Measurements from ENCODE around the gene ATF4.

Gene ATF4

DNA sequence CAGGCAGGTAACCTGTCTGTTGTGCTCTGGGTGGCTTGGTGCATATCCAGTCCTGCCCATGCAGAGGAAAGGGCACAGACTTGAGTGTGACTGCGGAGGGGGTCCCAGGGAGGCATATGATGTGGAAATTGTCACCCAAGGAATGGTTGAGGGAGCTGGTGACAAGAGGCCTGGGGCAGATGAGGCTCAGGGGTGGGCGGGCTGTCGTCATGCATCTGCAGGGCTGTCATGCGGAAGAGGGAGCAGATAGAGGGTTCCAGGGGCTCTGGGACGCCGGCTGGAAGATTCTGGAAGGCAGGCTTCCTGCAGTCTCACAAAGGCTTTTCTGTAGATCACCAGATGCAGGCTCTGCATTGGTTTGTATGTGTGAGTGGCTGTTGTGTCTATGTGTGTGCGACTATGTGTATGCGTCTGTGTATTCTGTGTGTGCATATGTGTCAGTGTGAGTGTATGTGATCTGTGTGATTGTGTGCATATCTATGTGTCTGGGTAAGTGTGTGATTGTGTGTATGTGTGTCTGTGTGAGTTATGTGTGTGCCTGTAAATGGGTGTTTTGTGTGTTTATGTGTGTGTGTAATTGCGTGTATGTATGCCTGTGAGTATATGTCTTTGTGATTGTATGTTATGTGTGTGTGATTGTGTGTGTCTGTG lies 42.6 kb downstream of the ATF4 start:
- no peak for DNase-seq

DNA sequence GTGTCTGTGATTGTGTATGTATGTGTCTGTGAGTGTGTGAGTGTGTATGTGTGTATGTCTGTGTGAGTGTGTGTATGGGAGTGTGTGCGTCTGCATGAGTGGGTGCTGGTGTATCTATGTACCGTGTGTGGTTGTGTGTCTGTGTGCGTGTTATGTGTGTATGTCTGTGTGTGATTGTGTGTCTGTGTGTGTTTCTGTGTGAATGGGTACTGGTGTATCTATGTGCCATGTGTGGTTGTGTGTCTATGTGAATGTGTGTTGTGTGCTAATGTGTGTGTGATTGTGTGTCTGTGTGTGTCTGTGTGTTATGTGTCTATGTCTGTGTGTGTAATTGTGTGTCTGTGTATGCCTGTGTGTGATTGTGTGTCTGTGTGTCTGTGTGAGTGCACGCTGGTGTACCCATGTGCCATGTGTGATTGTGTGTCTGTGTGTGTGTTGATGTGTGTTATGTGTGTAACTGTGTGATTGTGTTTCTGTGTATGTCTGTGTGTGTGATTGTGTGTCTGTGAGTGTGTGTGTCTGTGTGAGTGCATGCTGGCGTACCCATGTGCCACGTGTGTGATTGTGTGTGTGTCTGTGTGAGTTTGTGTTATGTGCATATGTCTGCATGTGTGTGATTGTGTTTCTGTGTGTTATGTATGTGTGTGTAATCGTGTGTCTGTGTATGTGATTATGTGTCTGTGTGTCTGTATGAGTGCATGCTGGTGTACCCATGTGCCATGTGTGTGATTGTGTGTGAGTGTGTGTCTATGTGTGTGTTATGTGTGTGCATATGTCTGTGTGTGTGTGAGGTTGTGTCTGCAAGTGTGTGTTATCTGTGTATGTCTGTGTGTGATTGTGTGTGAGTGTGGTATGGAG lies 43.4 kb downstream of the ATF4 start:
- DNase-seq = no peak

DNA sequence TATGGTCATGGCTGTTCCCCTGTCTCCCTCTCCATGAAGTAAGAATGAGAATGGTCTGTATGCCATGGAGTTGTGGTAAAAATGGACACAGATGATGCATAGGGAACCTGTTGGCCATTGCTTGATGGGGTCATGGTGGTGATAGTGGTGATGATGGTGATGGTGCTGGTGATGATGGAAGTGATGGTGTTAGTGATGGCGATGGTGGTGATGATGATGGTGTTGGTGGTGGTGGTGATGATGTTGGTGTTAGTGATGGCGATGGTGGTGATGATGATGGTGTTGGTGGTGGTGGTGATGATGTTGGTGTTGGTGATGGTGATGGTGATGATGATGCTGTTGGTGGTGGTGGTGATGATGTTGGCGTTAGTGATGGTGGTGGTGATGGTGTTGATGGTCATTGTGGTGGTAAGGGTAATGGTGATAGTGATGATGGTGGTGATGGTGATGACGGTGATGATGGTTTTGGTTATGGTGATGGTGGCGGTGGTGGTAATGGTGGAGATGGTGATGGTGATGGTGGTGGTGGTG lies 45.1 kb downstream of the ATF4 start:
- no peak for DNase-seq

DNA sequence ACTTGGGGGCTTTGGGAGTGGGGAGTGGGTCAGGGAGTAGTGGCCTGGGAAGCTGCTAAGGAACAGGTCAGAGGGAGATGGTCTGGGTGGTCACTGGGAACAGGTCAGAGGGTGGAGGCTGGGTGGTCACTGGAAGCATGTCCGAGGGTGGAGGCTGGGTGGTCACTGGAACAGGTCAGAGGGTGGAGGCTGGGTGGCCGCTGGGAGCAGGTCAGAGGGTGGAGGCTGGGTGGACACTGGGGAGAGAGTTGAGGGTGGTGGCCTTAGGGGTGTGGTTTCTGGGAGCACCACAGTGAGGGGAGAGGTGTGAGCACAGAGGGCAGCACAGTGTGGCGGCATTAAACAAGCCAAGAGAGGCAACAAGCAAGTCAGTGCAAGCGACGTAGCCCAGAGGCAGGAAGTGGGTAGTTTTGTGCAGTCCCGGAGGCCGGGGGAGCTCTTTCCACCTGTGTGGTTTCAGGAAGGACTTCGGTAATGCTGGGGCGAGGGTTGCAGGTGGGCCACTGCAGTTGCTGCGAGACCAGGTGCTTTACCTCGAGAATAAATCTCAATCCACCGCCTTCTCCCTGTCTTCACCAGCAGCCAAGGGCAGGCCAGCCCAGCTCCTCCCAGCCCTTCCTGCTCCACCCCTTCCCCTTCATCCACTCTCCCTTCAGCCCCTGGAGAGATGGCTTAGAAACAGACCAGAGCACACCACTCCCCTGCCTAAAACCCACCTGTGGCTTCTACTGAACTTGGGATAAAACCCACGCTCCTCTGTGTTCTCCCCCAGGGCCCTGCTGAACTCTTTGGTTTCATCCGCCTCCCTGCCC lies 47.0 kb downstream of the ATF4 start:
- no peak for DNase-seq

DNA sequence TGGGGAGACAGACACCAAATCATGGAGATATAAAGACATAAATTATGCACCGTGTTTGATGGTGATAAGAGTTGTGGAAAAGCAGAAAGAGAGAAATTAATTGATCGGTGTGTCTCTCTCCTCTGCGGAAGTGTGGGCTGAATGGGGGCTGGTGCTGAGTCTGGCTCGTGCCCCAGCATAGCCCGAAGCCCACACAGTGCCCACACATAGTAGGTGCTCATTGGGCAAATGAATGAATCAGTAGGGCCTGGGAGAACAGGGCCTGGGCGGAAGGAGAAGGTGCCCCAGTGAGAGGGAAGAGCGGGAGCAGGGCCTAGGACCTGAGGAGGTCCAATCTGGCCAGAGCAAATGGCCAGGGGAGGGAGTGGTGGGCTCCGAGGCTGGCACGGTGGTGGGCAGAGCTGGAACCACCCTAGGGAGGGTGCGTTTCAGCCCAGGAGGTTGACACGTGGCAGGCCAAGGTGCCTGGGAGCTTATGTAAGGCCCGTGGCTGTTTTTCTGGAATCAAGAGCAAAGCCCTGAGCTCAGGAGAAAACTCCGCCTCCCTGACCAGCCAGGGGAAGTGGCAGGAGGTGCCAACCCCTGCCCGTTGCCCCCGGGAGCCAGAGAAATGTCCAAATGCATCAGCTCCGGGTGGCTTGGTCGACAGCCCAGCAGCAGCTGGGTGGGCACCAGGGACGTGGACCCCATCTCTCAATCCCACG lies 48.1 kb downstream of the ATF4 start:
- DNase-seq = no peak

DNA sequence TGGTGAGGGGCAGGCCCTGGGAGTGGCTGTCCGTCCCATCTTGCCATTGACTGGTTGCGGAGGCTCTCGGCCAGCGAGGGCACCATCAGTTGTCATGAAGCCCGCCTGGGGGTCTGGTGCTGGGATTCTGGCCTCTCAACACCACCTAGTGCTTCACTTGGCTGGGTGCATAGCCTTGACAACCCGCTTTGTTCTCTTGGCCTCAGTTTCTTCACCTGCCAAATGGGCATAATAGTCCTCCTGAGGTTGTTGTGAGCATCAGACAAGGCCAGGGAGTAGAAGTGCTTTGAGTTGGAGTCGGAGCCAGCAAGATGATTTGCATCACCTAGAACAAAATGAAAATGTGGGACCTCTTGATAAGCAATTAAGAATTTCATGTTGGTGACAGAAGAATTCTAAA lies 48.7 kb downstream of the ATF4 start:
- no peak for DNase-seq

DNA sequence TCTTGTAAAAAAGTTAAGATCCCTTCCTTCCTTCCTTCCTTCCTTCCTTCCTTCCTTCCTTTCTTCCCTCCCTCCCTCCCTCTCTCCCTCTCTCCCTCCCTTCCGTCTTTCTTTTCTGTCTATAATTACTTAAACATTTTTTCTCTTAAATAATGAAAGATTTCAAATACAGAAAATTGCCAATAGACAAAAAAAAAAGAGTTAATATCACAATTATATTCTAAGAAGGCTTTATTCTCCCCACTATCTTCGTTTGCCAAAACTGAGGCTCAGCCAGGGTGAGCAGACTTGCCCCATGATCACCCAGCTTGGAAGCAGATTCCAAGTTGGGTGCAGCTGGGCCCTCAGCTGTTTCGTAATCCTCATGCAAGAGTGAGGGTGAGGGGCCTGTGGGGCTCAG lies 49.9 kb downstream of the ATF4 start:
- DNase-seq = no peak

DNA sequence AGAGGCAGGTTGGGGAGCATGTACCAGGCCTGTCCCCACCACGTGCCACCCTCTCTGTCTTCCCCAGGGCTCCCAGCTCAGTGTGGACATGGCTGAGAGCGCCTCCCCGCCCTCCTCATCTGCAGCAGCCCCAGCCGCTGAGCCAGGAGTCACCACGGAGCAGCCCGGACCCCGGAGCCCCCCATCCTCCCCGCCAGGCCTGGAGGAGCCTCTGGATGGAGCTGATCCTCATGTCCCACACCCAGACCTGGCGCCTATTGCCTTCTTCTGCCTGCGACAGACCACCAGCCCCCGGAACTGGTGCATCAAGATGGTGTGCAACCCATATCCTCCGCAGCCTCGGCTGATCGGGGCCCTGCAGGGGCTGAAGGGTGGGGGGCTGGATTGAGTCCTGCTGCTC lies 50.3 kb downstream of the ATF4 start, which contains the start of gene CACNA1I:
TSS of gene CACNA1I (plus strand) at position 89 of the 400 bp plus-strand sequence. CDS start at position 89, 0 bp downstream.
- DNase-seq = no peak

DNA sequence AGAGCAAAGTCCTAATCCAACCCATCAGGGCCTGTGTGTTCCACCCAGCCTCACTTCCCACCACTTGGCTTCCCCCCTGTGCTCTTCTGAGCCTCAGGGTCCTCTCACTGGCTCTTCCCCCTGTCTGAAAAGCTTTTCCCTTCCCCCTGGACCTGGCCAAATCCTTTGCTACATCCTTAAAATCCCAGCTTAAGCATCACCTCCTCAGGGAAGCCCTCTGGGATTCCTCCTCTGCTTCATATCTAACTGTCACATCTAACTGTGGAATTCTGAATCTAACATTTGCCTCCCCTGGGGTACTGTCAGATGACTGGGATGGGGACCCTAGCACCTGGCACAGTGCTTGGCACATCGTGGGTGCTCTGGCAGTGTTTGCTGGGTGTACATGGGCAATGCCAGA lies 51.2 kb downstream of the ATF4 start:
- DNase-seq = no peak

All from NCI-H2081 treated with DMSO at 0.1 percent for 48 hours (cell line).